ENCODE measurements around the gene SUCLG2.

The SUCLG2 gene

GRCh38 chr3:67327582-67327981 is 326.8 kb downstream of the SUCLG2 start:
- Histone ChIP-seq H3K4me3 (ENCODE audit: low read length) (no peak overlapping the region), H2BK120ac (ENCODE audit: low read depth, low read length) (no peak overlapping the region), H3K4me2 (ENCODE audit: low read length) (no peak overlapping the region), H2BK5ac (ENCODE audit: low read length) (no peak overlapping the region), H2AK5ac (ENCODE audit: low read length) (no peak overlapping the region), H3K4ac (ENCODE audit: low read depth, low read length) (no peak overlapping the region), H3K56ac (ENCODE audit: low read length) (no peak overlapping the region), H3K79me2 (ENCODE audit: control insufficient read depth, insufficient read depth, low read length) (no peaks in the 10 kb centered on the region), H3K4me1 (ENCODE audit: control insufficient read depth, low read depth, low read length) (no peaks in the 10 kb centered on the region), H3K79me1 (ENCODE audit: low read length) (no peaks in the 10 kb centered on the region), H3K18ac (ENCODE audit: low read length) (no peak overlapping the region), H3K23ac (ENCODE audit: low read length) (no peak overlapping the region), H3K36me3 (ENCODE audit: control insufficient read depth, insufficient read depth, low read length) (no peaks in the 10 kb centered on the region), H4K5ac (ENCODE audit: low read length) (no peak overlapping the region), H2BK15ac (replicated peaks; ENCODE audit: low read depth) (no peak overlapping the region), H3K27me3 (ENCODE audit: insufficient read depth, low read length, poor library complexity) (no peaks in the 10 kb centered on the region), H3K27ac (ENCODE audit: low read depth, low read length) (no peak overlapping the region), H3K9ac (ENCODE audit: low read length) (no peak overlapping the region), H4K8ac (ENCODE audit: low read depth, low read length) (no peak overlapping the region)
- no CpG with 5 or more reads among the region's 2 CpGs for WGBS (ENCODE audit: extremely low coverage, insufficient coverage, low lambda C conversion rate)
- no peak for DNase-seq

GRCh38 chr3:67325231-67325630 is 329.2 kb downstream of the SUCLG2 start:
- H4K5ac ChIP-seq (ENCODE audit: low read length): no peak overlapping the region
- no peak overlapping the region for H3K9ac ChIP-seq (ENCODE audit: low read length)
- no peak overlapping the region for H3K4ac ChIP-seq (ENCODE audit: low read depth, low read length)
- H3K23ac ChIP-seq (ENCODE audit: low read length): no peak overlapping the region
- H2BK15ac ChIP-seq (replicated peaks; ENCODE audit: low read depth): no peak overlapping the region
- H3K79me1 ChIP-seq (ENCODE audit: low read length): no peaks in the 10 kb centered on the region
- no peaks in the 10 kb centered on the region for H3K36me3 ChIP-seq (ENCODE audit: control insufficient read depth, insufficient read depth, low read length)
- H2BK120ac ChIP-seq (ENCODE audit: low read depth, low read length): no peak overlapping the region
- H2BK5ac ChIP-seq (ENCODE audit: low read length): no peak overlapping the region
- no peak overlapping the region for H4K8ac ChIP-seq (ENCODE audit: low read depth, low read length)
- no CpG with 5 or more reads among the region's 6 CpGs for WGBS (ENCODE audit: extremely low coverage, insufficient coverage, low lambda C conversion rate)
- H3K27ac ChIP-seq (ENCODE audit: low read depth, low read length): no peak overlapping the region
- DNase-seq: no peak
- H2AK5ac ChIP-seq (ENCODE audit: low read length): no peak overlapping the region
- no peak overlapping the region for H3K4me2 ChIP-seq (ENCODE audit: low read length)
- H3K27me3 ChIP-seq (ENCODE audit: insufficient read depth, low read length, poor library complexity): no peaks in the 10 kb centered on the region
- no peaks in the 10 kb centered on the region for H3K79me2 ChIP-seq (ENCODE audit: control insufficient read depth, insufficient read depth, low read length)
- no peaks in the 10 kb centered on the region for H3K4me1 ChIP-seq (ENCODE audit: control insufficient read depth, low read depth, low read length)
- H3K56ac ChIP-seq (ENCODE audit: low read length): no peak overlapping the region
- no peak overlapping the region for H3K4me3 ChIP-seq (ENCODE audit: low read length)
- no peak overlapping the region for H3K18ac ChIP-seq (ENCODE audit: low read length)
